GM12878 (cell line): ENCODE results near the gene CGGBP1. TPM values are rescaled to one million over a fixed set of nuclear protein-coding genes. Genes with fewer than 3 reads are reported as not detected.

Experiments used
- ATF2 ChIP-seq: IDR thresholded peaks from 2 replicates; pipeline ENCODE4 v1.6.1; 2012; ENCODE audit warnings: low read length, inconsistent platforms
- BCL11A ChIP-seq: IDR thresholded peaks from 2 replicates; pipeline ENCODE4 v1.6.1; 2011; ENCODE audit warnings: low read depth, low read length
- BMI1 ChIP-seq: fragments of 450-650 bp; IDR thresholded peaks from 2 replicates; pipeline ENCODE4 v1.6.1; 2016; ENCODE audit warnings: mild to moderate bottlenecking, moderate library complexity, borderline replicate concordance
- CHD2 ChIP-seq: IDR thresholded peaks from 2 replicates; pipeline ENCODE4 v1.6.1; 2011; ENCODE audit warnings: low read depth, low read length, improper control_type of control experiment, borderline replicate concordance
- FOXK2 ChIP-seq: fragments of 450-650 bp; IDR thresholded peaks from 2 replicates; pipeline ENCODE4 v1.6.1; 2017; ENCODE audit warnings: mild to moderate bottlenecking, moderate library complexity
- PKNOX1 ChIP-seq: fragments of 450-650 bp; IDR thresholded peaks from 2 replicates; pipeline ENCODE4 v1.6.1; 2016; ENCODE audit warnings: mild to moderate bottlenecking
- RAD21 ChIP-seq: IDR thresholded peaks from 2 replicates; pipeline ENCODE4 v1.6.1; 2011; ENCODE audit warnings: mild to moderate bottlenecking, low read depth, low read length, moderate library complexity; ENCODE audit not compliant: insufficient read depth
- RB1 ChIP-seq: fragments of 450-650 bp; formaldehyde crosslinking; IDR thresholded peaks from 2 replicates; pipeline ENCODE4 v1.6.1; 2017; ENCODE audit warnings: mild to moderate bottlenecking, borderline replicate concordance
- RBBP5 ChIP-seq: fragments of 200-600 bp; sonication (generic); conservative IDR thresholded peaks from 2 replicates; pipeline ENCODE4 v1.6.1; 2016
- SREBF1 ChIP-seq: IDR thresholded peaks from 2 replicates; pipeline ENCODE4 v1.6.1; 2012; ENCODE audit warnings: mild to moderate bottlenecking, low read length
- TAF1 ChIP-seq: IDR thresholded peaks from 2 replicates; pipeline ENCODE4 v1.6.1; 2011; ENCODE audit warnings: mild to moderate bottlenecking, low read depth, low read length, borderline replicate concordance
- TCF7 ChIP-seq: IDR thresholded peaks from 2 replicates; pipeline ENCODE4 v1.6.1; 2014; ENCODE audit warnings: antibody characterized with exemption, borderline replicate concordance
- YBX1 ChIP-seq: fragments of 450-650 bp; IDR thresholded peaks from 2 replicates; pipeline ENCODE4 v1.6.1; 2016; ENCODE audit warnings: antibody characterized with exemption
- ZNF687 ChIP-seq: fragments of 450-650 bp; IDR thresholded peaks from 2 replicates; pipeline ENCODE4 v1.6.1; 2017; ENCODE audit warnings: mild to moderate bottlenecking, moderate library complexity
- polyA plus RNA-seq, 11 experiments: library from polyadenylated mRNA; depleted of rRNA in 4 of 11; unstranded in 6 of 11; stranded (reverse) in 5 of 11; fragments of >200 nt; fragmentation: Nextera tagmentation in 4 of 11; fragmentation: Illumina TruSeq in 1 of 11; extraction: Ambion mirVana in 4 of 11; extraction: Trizol in 1 of 11; gene quantifications; 1 replicate in 1 of 11; 2 replicates in 10 of 11; pipeline versions ENCODE4 v1.2.1 to v1.2.3, GENCODE V29; 2011 to 2016; ENCODE audit warnings: inconsistent platforms in 2 of 11, missing spikeins in 2 of 11, low read depth in 1 of 11
- total RNA-seq, 4 experiments: library from RNA; depleted of rRNA in 3 of 4; stranded (reverse); fragments of >200 nt in 3 of 4; fragmentation: Illumina TruSeq in 1 of 4; extraction: Trizol in 1 of 4; gene quantifications; 2 replicates each; pipeline versions ENCODE4 v1.2.1 to v1.2.3, GENCODE V29; 2013 to 2021
- TF ChIP-seq, protein P1 (sequence below): fragments of 450-650 bp; formaldehyde crosslinking; IDR thresholded peaks from 2 replicates; pipeline ENCODE4 v1.4.0; 2022; ENCODE audit warnings: mild to moderate bottlenecking, moderate library complexity
- TF ChIP-seq, protein P2 (sequence below): fragments of 450-650 bp; IDR thresholded peaks from 2 replicates; pipeline ENCODE4 v1.6.1; 2016; ENCODE audit warnings: mild to moderate bottlenecking, moderate library complexity, borderline replicate concordance

CGGBP1 gene
- total and polyA plus RNA-seq, 10 of the 15 experiments (the other 5 are each of a cell fraction or from before 2014, with no cell fraction given): 27.8 to 75.8 (median 50.4) TPM

GRCh38 chr3:88058581-88059379 is at the start of gene CGGBP1, which contains the start of gene ZNF654 (continued):
- TF ChIP-seq RB1: peak; percentile 64; the same call in 1 of the 2 replicates
- TF ChIP-seq BCL11A: no peak
- TF ChIP-seq ATF2: no peak
- peak; percentile 76 for TF ChIP-seq ZNF687
- TF ChIP-seq TCF7: no peak
- peak; percentile 97 for TF ChIP-seq CHD2
- TF ChIP-seq YBX1: no peak
- no peak for TF ChIP-seq SREBF1
- no peak for TF ChIP-seq FOXK2
- TF ChIP-seq PKNOX1: peak; percentile 100
- TF ChIP-seq RBBP5: no peak
- TF ChIP-seq RAD21: no peak
- TF ChIP-seq BMI1: no peak
- TF ChIP-seq TAF1: peak; percentile 64
- TF ChIP-seq, protein P1, sequence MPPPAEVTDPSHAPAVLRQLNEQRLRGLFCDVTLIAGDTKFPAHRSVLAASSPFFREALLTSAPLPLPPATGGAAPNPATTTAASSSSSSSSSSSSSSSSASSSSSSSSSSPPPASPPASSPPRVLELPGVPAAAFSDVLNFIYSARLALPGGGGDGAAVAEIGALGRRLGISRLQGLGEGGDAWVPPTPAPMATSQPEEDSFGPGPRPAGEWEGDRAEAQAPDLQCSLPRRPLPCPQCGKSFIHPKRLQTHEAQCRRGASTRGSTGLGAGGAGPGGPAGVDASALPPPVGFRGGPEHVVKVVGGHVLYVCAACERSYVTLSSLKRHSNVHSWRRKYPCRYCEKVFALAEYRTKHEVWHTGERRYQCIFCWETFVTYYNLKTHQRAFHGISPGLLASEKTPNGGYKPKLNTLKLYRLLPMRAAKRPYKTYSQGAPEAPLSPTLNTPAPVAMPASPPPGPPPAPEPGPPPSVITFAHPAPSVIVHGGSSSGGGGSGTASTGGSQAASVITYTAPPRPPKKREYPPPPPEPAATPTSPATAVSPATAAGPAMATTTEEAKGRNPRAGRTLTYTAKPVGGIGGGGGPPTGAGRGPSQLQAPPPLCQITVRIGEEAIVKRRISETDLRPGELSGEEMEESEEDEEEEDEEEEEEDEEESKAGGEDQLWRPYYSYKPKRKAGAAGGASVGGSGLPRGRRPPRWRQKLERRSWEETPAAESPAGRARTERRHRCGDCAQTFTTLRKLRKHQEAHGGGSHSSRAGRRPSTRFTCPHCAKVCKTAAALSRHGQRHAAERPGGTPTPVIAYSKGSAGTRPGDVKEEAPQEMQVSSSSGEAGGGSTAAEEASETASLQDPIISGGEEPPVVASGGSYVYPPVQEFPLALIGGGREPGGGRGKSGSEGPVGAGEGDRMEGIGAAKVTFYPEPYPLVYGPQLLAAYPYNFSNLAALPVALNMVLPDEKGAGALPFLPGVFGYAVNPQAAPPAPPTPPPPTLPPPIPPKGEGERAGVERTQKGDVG (CRISPR knock-in tag): no peak
- TF ChIP-seq, protein P2, sequence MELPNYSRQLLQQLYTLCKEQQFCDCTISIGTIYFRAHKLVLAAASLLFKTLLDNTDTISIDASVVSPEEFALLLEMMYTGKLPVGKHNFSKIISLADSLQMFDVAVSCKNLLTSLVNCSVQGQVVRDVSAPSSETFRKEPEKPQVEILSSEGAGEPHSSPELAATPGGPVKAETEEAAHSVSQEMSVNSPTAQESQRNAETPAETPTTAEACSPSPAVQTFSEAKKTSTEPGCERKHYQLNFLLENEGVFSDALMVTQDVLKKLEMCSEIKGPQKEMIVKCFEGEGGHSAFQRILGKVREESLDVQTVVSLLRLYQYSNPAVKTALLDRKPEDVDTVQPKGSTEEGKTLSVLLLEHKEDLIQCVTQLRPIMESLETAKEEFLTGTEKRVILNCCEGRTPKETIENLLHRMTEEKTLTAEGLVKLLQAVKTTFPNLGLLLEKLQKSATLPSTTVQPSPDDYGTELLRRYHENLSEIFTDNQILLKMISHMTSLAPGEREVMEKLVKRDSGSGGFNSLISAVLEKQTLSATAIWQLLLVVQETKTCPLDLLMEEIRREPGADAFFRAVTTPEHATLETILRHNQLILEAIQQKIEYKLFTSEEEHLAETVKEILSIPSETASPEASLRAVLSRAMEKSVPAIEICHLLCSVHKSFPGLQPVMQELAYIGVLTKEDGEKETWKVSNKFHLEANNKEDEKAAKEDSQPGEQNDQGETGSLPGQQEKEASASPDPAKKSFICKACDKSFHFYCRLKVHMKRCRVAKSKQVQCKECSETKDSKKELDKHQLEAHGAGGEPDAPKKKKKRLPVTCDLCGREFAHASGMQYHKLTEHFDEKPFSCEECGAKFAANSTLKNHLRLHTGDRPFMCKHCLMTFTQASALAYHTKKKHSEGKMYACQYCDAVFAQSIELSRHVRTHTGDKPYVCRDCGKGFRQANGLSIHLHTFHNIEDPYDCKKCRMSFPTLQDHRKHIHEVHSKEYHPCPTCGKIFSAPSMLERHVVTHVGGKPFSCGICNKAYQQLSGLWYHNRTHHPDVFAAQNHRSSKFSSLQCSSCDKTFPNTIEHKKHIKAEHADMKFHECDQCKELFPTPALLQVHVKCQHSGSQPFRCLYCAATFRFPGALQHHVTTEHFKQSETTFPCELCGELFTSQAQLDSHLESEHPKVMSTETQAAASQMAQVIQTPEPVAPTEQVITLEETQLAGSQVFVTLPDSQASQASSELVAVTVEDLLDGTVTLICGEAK: peak; percentile 94
